ES-I3 (cell line): ENCODE measurements around the gene SYT5.
"Not testable (repeated sequence)": the region's sequence is repeated elsewhere in the genome, so short reads cannot be mapped to it uniquely, and the experiment has no call there.

Experiments
- H3K36me3 ChIP-seq: 2 replicates; pipeline ENCODE4 v1.6.1; 2013; ENCODE audit warnings: mild to moderate bottlenecking, low read length, control low read depth, moderate library complexity; ENCODE audit not compliant: insufficient read depth
- H3K4me1 ChIP-seq: 2 replicates; pipeline ENCODE4 v1.6.1; 2013; ENCODE audit warnings: mild to moderate bottlenecking, control low read depth, low read length; ENCODE audit not compliant: insufficient read depth
- H3K9ac ChIP-seq: 2 replicates; pipeline ENCODE4 v1.6.1; 2013; ENCODE audit warnings: low read depth, mild to moderate bottlenecking, low read length, moderate library complexity
- H3K9me3 ChIP-seq: 2 replicates; pipeline ENCODE4 v1.6.1; 2013; ENCODE audit warnings: mild to moderate bottlenecking, low read length, moderate library complexity; ENCODE audit not compliant: control insufficient read depth, insufficient read depth

SYT5 gene

DNA sequence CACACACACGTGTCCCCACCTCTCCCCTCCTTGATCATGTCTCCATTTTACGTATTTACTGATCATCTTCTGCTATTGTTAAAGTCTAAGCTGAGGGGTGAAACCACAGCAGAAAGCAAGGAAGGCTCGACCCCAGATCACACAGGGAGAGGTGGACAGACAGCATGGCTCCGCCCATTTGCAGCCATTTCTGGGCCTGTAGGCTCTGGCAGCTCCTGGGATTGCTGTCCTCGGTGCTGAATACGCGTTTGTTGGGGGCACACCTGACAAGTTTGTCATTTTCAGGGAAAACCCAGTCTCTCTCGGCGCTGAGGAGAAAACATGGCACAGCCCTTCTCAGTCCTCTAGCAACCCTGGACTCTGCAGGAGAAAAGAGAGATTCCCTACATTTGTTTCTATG lies 40.4 kb upstream of the SYT5 start:
- Histone ChIP-seq H3K4me1 (no peaks in the 10 kb centered on the region), H3K9me3 (no peaks in the 10 kb centered on the region), H3K36me3 (no peaks in the 10 kb centered on the region), H3K9ac (no peak overlapping the region)

DNA sequence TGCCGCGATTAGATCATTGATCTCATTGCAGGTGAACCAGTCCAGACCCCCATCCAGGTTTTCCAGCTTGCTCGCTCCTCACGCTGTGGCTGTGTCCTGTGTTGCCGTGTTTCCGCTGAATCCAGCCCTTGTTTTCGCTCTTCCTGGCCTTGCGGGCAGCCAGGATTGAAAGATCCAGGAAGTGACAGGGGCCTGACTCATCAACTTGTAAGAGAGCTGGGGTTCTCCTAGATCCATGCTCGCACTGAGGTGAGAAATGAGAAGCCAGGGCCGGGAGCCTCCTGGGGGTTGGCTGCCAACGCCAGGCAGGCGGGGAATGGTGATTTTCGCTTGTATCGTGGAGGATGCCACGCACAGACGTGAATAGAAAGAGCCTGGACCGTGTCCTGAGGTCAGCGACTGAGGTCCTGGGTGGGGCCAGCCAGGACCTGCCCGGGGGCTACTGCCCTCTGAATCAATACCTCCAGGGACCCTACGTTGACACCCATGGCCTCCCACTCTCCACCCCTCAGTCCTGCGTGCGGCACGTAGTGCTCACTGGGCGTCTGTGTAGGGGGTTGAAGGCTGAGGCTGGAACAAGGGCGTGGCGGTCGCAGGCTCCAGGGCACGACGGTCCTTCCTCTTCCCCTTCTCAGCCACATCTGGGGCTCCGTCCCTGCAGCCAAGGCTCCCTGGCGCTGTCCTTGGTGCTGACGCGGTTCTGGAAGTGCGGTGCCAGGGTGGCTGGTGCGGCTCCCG lies 36.5 kb upstream of the SYT5 start:
- no peaks in the 10 kb centered on the region for H3K36me3 ChIP-seq
- H3K4me1 ChIP-seq, result no peaks in the 10 kb centered on the region
- H3K9me3 ChIP-seq, result peaks cover 6% of the 10 kb centered on the region
- peak overlapping the region; percentile 60 for H3K9ac ChIP-seq

DNA sequence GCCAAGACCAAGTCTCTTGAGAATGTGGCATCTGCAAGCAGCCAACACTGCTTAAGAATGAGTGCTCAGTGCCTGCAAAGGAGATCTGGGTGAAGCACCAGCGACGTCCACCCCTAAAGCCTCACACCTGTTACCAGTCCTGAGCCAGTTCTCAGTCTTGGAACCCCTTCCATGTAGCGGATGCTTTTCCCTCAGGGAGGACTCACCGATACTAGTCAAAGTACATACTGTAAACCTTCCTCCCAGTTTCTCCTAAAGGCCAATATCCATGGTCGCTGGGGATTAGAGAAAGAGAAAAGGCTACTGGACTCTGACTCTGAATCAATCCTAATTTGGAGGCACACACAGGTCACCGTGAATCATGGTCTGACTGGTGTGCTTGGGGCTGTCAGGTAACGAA lies 33.5 kb upstream of the SYT5 start:
- H3K36me3 ChIP-seq, result no peaks in the 10 kb centered on the region
- H3K4me1 ChIP-seq, result peaks cover 6% of the 10 kb centered on the region; the same call in 1 of the 2 replicates
- no peak overlapping the region for H3K9ac ChIP-seq
- H3K9me3 ChIP-seq, result peaks cover 6% of the 10 kb centered on the region

DNA sequence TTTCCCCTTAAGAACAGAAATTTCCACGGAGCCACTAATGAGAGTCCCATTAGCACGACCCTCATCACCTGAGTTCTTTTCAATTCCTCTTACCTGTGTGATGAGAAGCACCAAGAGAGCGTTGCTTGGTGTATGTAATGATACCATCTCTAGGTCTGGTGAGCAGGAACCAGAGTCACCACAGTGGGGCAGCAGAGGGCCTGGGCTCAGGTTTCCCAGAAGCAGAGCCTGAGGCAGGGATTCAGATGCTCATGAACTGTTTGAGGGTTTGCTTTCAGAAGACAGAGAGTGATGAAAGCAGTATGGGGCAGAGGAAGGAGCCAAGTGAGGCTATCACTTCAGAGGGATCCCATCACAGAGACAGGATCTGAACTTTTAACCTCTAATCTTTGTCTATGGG lies 32.4 kb upstream of the SYT5 start:
- Histone ChIP-seq H3K9ac (no peak overlapping the region), H3K4me1 (peaks cover 6% of the 10 kb centered on the region; the same call in 1 of the 2 replicates), H3K36me3 (no peaks in the 10 kb centered on the region), H3K9me3 (peaks cover 6% of the 10 kb centered on the region)

DNA sequence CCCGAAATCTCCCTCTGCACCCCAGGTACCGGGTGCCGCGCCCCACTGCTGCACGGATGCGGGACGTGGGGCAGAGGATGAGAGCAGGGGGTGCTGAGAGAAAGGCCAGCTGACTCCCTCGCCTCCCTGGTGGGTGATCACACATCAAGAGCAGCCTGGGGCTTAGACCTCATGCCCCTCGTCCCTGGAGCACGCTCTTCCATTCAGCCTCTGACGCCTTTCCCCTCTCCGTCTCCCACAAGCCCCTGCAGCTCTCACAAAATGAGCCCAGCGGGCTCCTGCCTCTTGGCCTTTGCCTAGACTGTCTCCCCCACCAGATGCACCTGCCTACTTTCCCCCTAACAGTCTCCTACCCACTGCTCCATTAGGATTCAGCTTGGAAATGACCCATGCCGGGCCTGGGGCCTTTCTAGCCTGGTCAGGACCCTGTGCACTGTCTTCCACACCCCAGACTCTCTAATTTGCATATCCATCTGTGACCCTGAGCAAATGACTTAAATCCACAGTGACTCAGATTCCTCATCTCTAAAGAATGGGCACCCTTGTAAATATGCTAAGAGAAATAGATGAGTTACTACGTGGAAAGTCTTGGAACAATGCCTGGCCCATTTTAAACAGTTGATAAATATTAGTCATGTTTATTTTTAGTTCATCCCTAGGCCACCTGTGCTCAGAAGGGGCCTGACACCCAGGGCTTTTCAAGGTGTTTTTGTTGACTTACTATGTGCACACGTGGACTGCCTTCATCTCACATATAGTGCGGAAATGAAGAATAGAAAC lies 29.8 kb upstream of the SYT5 start:
- Histone ChIP-seq H3K36me3 (no peaks in the 10 kb centered on the region), H3K9me3 (peaks cover 6% of the 10 kb centered on the region), H3K4me1 (peaks cover 6% of the 10 kb centered on the region; the same call in 1 of the 2 replicates), H3K9ac (no peak overlapping the region)

DNA sequence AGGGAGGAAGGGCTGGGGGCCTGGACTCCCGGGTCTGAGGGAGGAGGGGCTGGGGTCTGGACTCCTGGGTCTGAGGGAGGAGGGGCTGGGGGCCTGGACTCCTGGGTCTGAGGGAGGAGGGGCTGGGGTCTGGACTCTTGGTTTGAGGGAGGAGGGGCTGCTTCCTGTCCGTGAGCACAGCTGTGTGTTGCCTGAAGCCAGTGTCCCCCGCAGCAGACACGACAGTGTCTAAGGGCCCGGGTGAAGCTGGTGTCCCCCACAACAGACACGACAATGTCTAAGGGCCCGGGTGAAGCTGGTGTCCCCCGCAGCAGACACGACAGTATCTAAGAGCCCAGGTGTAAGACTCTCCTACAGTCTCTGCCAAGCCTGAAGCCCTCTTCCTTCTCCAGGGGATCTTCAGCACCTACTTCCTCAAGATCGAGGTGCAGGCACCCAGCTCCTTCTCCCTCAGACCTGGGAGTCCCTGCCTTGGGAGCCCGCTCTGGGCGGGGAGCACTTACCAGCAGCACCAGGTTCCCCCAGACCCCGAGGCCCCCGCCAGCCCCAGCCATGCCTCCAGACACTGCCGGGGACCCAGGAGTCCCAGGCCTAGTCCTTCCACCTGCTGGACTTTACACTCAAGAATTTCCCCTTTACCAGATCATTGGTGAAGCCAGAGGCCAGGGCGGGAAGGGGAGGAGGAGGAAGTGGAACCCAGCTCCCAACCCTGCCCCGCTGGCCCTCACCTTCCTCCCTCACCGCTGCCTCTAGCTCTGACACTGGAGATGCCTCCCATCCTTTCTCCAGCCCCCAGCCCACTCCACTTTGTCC lies 29.0 kb upstream of the SYT5 start, which contains the start of gene PTPRH:
Gene PTPRH, minus strand, starts transcription at position 622 of the 813 bp plus-strand sequence. Its CDS starts 68 bp downstream, at position 554.
- no peak within 1 kb of the TSS for H3K9ac ChIP-seq
- H3K4me1 ChIP-seq, result peaks cover 6% of the 10 kb centered on the region; the same call in 1 of the 2 replicates
- peaks cover 6% of the 10 kb centered on the region for H3K9me3 ChIP-seq
- no peaks in the 10 kb centered on the region for H3K36me3 ChIP-seq

DNA sequence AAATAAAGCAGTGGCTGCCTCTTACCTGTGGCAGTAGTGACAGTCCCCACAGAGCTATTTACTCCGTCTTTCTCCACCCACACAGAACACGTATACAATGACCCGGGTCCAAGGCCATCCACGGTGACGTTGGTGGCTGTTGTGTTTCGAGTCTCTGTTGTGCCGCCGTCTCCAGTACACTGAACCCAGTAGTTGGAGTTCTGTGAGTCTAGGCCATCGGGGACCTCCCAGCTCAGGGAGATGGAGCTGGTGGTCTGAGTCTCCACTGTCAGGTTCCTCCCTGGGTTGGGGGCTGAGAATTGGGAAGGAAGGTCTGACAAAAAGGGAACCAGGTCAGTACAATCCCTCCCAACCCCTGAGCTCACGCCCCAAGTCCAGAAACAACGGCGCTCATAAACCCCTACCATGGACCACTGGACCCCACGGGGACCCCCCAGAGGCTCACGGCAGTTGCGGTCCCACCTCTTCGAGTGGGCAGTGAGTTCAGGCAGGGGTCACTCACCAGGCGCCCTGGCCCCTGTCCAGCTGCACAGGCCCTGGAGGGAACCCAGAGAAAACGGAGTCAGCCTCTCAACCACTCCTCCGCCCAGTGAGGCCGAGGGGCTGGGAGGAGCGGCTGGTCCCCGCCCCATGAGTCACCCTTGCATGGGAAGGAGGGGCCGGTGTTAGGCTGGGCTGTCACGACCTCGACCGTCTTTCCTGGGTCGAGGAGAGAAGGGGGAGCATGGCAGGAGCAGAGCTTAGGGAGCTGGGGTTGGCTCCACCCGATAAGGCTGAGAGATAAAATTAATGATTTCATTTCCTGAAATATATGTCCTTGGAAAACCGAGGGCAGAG lies 26.8 kb upstream of the SYT5 start:
- H3K9me3 ChIP-seq, result no peaks in the 10 kb centered on the region
- peaks cover 6% of the 10 kb centered on the region; the same call in 1 of the 2 replicates for H3K4me1 ChIP-seq
- peak overlapping the region; percentile 62 for H3K9ac ChIP-seq
- no peaks in the 10 kb centered on the region for H3K36me3 ChIP-seq

DNA sequence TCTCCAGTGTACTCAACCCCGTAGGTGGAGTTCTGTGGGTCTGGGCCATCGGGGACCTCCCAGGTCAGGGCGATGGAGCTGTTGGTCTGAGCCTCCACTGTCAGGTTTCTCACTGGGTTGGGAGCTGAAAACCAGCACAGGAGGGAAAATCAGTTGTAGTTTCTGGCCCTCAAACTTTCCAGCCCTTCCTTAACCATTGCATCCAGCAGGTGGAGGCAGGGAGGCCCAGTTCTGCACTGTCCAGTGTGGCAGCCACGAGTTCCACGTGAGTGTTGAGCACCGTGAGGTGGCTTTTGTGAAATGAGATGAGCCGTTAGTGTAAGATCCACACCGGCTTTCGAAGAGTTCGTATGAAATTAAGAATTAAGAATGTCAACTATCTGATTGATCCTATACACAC lies 22.1 kb upstream of the SYT5 start:
- not testable (repeated sequence) for H3K9me3 ChIP-seq, H3K36me3 ChIP-seq, H3K9ac ChIP-seq, H3K4me1 ChIP-seq

DNA sequence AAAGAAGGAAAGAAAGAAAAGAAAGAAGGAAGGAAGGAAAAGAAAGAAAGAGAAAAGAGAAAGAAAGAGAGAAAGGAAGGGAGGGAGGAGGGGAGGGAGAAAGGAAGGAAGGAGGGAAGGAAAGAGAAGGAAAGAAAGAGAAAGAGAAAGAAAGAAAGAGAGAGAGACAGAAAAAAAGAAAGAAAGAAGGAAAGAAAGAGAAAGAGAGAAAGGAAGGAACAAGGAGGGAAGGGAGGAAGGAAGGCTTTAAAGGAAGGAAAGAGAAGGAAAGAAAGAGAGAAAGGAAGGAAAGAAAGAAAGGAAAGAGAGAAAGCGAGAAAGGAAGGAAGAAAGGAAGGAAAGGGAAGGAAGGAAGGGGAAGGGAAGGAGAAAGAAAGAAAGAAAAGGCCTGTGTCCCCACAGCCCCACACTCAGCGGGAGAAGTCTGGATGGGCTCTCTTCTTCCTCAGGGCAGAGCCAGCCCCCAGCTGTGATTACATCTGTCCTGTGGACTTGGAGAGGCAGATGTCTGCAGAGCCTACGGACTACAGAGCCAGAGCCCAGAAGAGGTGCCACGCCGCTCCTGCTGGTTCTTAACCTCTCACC lies 19.6 kb upstream of the SYT5 start:
- Histone ChIP-seq H3K9me3 (no peaks in the 10 kb centered on the region), H3K4me1 (no peaks in the 10 kb centered on the region), H3K36me3 (no peaks in the 10 kb centered on the region), H3K9ac (no peak overlapping the region)

DNA sequence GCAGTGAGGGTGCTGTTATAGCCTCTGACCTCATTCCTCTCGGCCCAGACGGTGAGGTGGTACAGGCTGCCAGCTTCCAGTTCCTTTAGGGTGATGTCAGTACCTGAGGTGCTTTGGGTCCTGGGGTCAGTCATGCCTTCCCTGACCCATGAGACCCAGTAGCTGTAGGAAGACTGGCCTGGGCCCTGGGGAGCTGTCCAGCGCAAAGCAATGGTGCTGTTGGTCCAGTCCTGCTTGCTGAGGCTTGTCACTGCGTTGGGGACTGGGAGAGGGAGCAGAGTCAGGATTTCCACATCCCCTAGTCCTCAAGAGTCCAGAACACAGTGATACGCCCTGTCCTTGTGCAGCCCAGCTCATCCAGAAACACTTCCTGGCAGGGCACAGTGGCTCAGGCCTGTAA lies 18.6 kb upstream of the SYT5 start:
- Histone ChIP-seq H3K9me3 (no peaks in the 10 kb centered on the region), H3K4me1 (no peaks in the 10 kb centered on the region), H3K9ac (no peak overlapping the region), H3K36me3 (no peaks in the 10 kb centered on the region)

DNA sequence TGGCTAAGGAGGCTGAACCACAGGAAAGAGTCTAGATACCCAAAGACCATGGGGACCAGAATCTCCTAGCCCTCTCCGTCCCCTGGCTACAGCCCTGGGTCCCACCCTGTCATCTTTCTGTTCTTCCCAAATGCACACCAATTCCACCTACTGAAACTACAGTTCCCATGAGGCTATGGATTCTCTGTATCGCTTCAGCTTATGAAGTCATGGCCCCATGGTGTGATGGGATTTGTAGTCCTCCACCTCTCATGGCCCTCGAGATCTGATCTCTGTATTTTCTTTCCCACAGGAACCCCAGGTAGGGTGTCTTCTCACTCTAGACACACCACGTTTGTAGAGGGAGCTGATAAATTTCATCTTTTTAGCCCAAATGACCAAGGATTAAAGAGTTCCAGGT lies 17.4 kb upstream of the SYT5 start:
- Histone ChIP-seq H3K9me3 (no peaks in the 10 kb centered on the region), H3K4me1 (no peaks in the 10 kb centered on the region), H3K9ac (no peak overlapping the region), H3K36me3 (no peaks in the 10 kb centered on the region)

DNA sequence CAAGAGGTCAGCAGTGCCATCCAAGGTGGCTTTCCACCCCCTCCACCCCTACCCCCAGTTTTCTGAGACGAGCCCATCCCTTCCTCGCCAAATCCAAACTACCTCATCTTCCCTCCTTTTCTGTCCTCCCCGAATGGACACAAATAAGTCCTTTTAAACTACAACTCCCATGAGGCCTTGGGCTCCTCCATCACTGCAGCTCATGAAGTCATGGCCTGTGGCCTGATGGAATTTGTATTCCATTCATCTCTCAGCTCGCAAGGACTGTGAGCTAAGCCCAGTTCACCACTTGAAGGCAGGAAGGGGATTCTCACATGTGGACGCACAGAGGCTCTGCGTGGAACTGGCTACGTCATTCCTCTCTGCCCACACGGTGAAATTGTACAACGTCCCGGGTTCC lies 16.7 kb upstream of the SYT5 start:
- Histone ChIP-seq H3K9ac (no peak overlapping the region), H3K36me3 (no peaks in the 10 kb centered on the region), H3K4me1 (no peaks in the 10 kb centered on the region), H3K9me3 (no peaks in the 10 kb centered on the region)

DNA sequence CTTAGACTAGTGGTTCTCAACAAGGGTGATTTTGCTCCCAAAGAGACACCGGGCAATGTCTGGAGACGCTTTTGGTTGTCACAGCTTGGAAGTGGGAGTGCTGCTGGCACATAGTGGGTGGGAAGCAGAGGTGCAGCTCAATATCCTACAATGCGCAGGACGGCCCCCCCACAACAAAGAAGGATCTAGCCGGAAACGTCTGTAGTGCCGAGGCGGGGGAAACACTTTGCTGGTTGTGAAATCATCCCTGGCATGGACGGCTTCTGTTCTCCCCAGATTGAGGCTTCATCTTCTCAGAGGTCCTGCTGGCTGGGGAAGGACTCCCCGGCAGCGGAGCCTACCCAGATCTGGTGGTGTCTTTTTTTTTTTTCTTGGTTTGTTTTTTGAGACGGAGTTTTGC lies 13.4 kb upstream of the SYT5 start:
- no peak overlapping the region for H3K9ac ChIP-seq
- H3K9me3 ChIP-seq, result no peaks in the 10 kb centered on the region
- H3K4me1 ChIP-seq, result no peaks in the 10 kb centered on the region
- H3K36me3 ChIP-seq, result no peaks in the 10 kb centered on the region
